T follicular helper cell (primary cell): Measurements from ENCODE around the gene EPHB2.

Source experiments
- DNase-seq: peaks from one replicate; pipeline ENCODE4 v3.0.0-alpha.2; 2020; ENCODE audit warnings: low read depth

Gene EPHB2

DNA sequence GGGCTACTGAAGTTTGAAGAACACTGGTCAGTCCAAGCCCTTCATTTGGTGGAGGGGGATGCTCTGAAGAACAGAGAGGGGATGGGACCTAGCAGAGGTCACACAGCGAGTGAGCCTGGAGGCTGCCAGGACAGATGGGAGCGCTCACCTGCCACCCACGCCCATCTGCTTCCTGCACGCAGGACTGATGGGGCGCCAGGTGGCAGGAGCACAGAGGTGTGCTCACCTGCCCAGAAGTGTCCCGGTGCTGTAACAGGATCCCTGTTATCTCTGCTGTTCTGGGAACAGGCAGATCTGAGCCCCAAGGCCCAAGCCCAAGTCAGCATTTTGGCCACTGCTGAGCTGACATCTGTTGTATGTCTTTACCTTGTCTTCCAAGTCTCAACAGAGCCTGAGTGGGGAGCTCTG is 40.5 kb downstream of the EPHB2 start:
- no peak for DNase-seq

DNA sequence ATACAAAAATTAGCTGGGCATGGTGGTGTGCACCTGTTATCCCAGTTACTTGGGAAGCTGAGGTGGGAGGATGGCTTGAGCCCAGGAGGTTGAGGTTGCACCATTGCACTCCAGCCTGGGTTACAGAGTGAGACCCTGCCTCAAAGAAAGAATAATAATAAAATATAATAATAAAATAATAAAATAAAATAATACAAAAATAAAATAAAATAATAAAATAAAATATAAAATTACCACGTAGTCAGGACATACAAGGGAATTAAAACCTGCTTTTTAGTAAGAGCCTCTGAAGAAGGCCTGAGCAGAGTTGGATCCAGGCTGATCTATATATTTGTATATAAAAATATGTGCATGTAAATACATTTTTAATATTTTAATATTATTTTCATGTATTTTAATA is 41.7 kb downstream of the EPHB2 start:
- no peak for DNase-seq

DNA sequence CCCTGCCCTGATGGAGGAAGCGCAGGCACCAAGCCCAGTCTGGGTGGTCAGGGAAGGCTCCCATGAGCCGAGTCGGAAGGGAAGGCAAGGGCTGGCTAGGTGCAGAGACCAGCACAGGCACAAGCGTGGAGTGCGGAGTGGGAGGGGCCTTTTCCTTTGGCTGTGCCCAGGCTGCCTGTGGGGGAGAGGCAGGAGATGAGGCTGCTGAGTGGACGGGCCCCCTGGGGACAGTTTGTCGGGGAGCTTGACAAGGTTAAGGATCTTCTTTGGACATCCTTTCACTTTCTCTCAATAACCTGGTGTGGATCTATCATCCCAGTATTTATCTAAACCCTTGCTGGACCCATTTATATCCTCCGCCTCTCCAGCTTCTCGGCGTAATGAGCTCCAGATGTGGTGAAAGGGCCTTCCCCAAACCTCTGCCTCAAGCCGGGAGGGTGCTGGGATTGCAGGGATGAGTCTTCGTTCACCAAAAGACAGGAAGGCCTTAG is 42.9 kb downstream of the EPHB2 start:
- no peak for DNase-seq

DNA sequence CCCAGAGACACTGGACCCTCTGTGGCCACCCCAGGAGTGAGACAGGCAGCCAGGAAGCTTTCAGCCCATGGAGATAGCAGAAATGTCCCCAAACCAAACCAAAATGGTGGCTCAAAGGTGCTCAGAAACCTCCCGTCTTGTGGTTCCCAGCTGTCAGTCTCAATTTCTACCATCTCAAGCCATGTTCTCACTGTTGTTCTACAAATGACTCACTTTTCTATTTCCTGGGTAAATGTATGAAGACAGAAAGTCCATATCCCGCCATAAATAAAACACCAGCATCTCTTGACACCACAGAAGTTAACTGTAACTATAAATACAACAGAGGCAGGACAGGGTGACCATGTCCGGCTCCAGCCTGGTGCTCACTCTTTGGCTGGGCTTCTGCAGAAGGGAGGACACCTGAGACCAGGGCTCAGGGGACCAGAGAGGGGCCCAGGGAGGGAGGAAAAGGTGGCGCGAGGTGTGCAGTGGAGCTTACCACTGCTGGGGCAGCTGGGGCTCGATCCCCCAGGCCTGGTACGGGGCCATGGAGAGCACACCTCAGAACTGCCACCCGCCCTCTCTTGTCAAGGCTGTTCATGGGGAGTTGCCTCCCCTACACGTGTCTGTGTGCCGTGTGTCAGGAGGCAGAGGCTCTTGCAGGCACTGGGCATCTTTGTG is 43.6 kb downstream of the EPHB2 start:
- no peak for DNase-seq

DNA sequence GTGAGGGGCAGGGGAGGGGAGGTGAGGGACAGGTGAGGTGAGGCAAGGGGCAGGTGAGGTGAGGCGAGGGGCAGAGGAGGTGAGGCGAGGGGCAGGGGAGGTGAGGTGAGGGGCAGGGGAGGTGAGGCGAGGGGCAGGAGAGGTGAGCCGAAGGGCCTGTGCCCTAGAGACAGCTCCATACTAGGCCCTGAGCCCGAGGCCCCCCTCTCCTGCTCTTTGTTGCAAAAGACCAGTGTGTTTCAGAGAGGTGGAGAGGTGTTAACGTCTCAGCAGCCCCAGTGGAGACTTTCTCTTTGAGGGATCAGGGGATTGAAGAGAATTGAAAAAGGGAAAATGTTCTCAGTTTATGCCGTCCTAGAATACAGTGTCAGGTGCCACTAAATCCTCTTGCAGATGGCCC is 44.2 kb downstream of the EPHB2 start:
- no peak for DNase-seq

DNA sequence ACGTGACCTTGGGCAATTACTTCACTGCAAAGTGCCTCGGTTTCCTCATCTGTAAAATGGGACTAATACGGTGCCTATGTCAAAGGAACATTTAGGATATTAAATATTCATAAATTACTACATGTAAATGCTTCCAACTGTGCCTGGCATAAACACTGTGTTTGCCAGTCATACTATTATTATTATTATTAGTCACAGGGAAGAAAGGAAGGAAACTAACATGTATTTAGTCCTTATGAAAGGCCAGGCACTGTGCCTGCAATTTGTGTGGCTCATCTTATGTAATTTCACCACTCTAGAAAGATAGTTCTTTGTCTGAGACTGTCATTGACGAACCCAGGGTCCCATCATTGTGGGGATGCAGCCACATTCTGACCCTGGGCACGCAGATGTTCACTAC is 45.0 kb downstream of the EPHB2 start:
- no peak for DNase-seq

DNA sequence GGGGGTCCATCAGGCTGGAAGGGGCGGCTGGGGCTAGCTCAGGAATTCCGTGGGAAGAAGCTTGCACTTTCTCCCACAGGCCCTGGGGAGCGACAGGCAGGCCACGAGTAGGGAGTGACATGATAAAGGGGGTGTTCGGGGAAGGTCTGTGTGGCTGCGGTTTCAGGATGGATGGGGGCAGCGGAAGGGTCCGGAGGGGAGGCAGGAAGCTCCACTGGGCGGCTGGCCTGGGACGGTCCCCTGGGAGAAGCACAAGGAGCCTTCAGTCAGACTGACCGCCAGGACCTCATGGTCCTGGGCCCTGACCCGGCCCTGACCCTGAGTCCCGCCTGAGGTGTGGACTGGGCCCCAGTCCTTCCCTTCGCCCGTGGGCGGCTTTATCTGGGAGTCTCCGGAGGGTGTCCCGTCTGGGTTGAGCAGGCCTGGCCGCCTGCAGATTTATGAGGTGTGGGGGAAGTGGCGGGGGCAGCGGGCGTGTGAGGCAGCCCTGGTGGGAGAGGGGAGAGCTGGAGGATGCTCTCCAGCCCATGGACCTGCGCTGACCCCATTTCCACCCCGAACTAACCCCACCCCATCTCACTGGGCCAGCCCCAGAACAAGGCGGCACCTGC is 45.6 kb downstream of the EPHB2 start:
- DNase-seq: no peak

DNA sequence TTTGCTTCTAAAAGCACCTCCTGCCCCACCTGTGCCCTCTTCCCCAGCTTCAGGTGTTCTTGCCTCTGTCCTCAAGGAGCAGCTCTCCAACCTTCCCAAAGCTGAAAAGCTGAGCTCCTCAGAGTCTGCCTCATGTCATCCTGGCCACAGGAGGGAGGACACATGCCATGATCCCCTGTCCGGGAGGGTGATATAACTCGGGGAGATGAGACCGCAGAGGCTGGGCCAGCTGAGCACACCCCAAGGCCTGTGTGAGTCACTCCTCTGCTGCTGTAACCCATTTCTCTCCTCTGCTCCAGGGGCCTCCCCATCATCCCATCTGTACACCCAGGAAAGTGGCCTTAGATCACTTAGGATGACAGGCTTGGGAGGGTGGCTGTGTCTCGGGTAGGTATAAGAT is 49.8 kb downstream of the EPHB2 start:
- no peak for DNase-seq

DNA sequence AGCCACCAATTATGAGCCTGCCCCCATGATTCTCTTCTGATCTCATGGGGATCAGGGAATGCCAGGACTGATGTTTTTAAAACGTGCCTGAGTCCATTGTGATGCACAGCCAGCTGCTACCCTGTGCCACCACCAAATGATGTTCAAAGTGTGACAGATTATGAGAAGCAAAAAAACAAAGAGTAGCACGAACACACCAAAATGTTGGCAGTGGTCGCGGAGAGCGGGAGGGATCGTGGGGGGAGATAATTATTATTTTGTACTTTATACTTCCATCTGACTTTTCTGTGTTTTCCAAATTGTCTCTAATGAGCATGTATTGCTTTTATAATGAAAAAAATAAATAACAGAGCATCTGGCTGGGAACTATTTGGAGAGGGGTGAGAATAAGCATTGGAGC is 50.5 kb downstream of the EPHB2 start:
- no peak for DNase-seq

DNA sequence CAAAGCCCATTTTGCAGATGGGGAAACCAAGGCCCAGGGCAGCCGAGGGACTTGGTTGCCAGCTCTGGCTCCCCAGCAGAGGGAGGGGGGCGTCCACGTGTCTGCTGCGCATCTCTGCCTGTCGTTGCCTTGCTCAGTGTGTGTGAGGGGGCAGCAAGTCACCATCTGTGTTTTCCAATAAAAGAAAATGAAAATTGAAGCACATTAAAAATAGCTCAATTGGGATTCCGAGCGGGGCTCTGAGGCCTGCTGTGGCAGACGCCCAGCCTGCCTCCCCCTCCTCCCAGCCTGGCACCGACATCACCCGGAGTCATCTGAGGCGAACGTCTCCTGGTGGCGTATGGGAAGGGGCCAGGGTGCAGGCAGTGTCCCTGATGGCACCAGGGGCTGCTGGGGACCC is 51.2 kb downstream of the EPHB2 start:
- DNase-seq: no peak

DNA sequence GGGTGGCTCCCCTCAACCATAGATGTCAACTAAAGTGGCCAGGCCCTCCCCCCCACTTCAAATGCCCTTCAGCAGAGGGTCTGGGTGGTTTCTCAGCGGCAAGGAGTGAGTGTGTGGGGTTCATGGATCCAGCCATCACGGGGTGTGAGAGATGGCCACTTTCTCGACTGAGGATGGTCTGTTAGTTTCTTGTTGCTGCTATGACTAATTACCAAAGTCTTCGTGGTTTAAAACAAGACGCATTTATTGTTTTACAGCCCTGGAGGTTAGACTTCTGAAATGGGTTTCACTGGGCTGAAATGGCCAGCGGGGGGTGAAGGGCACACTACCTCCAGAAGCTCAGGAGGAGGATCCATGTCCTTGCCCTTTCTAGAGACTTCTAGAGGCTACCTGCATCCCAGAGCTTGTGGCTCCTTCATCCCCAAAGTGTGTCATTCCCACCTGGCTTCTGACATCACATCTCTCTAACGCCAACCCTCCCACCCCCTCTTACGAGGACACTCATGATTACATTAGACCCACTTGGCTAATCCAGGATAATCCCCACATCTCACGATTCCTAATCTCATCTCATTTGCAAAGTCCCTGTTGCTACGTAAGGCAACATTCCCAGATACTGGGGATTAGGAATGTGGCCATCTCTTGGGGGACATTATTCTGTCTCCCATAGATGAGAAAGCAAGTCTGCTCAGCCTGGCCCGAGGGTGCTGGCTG is 53.0 kb downstream of the EPHB2 start:
- no peak for DNase-seq

DNA sequence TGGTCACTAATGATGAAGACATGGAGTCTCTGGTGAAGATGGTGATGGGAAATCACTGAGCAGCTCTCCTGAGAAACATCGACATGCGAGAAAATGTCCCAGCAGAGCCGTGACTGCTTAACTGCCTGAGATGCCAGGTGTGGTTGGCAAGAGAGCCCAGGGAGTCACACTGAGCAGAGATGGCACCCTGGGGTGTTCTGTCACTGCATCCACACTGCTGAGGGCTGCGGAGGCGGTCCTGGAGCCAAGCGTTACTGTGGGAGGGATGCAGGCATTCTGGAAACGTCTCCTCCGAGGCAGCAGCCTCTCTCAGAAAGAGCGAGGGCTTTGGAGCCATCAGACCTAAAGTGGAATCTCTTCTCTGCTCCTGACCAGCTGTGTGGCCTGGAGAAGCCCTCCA is 57.2 kb downstream of the EPHB2 start:
- DNase-seq: no peak

DNA sequence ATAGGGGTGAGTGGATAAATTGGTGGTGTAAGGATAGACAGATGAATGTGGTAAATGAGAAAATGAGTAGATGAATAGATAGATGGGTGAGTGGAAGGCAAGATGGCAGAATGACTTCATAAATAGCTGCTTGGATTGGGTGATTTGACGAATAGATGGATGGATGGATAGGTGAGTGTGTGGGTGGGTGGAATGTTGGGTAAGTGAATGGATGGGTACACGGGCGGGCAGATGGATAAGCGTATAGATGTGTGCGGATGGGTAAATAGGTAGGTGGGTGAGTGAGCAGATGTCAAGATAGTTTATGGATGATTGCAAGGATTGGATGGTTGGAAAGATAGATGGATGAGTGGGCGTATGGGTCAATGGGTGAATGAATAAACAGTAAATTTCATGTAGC is 59.3 kb downstream of the EPHB2 start:
- DNase-seq: no peak

DNA sequence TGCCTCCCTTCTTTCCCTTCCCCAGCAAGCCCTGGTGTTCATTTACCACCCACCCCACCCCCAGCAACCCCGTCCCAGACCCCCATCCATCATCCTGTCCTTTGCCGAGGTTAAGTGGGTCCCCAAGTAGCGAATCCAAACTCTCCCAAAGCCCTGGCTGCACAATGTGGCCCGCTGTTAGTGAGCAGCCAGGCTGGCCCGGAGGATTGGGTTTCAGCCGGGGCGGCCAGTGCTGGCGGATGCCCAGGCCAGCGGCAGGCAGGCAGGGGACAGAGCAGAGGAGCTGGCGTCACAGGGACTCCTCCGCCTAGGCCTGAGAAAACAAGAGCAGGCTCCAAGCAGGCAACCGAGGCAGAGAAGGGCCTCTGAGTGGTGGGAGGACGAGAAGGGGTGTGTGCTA is 61.4 kb downstream of the EPHB2 start:
- DNase-seq: no peak

DNA sequence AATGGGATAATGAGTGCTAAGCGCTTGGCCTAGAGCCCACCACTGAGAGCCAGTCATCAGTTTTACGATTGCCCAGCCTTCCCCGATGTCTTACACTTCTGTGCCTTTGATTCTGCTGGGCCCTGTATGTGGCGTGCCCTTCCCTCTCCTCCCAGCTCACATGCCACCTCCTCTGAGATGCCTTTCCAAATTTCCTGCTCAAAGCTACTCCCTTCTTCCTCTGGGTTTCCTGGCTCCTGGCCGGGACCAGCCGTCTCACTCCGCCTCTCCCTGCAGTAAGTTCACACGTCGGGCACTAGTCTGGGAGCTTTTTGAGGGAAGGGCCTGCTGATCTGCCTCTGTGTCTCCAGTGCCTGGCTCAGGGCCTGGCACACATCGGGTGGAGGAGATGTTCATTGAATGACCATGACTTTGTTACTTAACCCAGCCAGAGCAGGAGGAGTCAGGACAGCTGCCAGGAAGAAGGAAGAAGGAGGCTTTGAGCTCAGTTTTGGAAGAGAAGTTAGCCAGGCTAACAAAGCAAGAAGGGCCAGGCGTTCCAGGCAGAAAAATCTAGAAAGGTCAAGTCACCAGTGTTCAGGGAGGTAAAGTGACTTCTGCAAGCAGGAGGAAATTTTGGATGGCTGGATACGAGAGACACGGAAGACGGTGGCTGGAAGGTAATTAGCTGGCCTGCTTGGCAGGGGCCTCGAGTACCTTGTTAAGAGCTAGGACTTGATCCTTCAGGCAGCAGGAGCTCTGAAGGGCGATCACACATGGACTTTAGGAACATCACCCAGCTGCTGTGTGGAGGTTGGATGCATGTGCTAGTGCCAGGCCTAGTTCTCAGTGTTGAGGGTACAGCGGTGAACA is 63.6 kb downstream of the EPHB2 start:
- no peak for DNase-seq

DNA sequence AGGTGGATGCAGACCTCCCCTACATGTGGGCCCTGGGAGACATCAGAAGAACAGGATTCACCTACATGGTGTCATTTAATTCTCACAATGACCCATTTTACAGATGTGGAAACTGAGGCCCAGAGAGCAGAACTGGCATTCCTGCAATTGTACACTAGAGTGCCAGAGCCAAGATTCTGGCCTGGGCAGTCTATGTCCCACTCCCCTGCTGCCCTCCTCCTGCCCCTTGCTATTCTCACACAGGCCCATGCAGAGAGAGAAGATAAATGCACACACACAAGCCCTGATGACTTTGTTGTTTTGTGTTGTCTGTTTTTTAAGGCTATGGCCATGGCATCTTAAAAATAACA is 64.2 kb downstream of the EPHB2 start:
- DNase-seq: no peak

DNA sequence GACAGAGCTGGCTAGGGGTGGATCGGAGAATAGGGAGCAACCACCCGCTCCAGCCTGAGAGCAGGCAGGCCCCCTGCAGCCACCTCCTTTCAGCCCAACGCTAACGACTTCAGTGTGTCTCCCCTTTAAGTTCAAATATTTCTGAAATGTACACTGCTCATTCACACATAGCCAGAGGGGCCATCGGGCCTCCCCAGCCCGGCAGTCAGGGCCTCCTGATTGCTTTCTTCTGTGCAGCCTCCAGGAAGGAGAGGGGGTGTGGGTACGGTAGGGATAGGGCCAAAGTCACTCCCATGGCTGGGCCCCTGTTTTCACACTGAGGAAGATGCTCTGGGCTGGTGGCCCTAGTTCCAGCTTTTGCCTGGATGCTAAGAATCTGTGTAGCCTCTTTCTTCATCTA is 64.8 kb downstream of the EPHB2 start:
- DNase-seq: no peak

DNA sequence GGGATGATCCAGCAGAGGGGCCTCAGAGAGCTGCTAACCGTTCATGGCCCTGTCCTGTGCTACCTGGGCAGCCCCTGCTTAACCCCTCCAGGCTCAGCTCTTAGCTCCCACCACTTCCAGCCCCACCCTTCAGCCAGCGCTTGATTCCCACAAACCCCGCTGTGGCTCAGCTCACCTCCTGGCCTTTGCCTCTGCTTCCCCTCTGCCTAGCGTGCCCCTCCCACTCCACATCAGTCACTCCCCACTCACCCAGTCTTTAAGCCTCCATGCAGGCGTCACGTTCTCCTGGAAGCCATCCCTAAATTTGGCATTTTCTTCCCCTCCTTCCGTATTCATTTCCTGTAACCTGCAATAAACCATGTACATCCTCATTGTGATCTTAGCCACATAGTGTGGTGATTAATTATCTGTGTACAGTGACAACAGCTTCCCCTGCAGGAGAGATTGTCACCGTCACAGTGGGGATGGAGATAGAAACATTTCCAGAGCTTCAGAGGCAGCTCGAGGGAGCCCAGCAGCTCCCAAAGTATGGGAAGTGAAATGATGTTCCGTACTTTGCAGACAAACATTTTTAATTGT is 65.5 kb downstream of the EPHB2 start:
- DNase-seq: no peak

DNA sequence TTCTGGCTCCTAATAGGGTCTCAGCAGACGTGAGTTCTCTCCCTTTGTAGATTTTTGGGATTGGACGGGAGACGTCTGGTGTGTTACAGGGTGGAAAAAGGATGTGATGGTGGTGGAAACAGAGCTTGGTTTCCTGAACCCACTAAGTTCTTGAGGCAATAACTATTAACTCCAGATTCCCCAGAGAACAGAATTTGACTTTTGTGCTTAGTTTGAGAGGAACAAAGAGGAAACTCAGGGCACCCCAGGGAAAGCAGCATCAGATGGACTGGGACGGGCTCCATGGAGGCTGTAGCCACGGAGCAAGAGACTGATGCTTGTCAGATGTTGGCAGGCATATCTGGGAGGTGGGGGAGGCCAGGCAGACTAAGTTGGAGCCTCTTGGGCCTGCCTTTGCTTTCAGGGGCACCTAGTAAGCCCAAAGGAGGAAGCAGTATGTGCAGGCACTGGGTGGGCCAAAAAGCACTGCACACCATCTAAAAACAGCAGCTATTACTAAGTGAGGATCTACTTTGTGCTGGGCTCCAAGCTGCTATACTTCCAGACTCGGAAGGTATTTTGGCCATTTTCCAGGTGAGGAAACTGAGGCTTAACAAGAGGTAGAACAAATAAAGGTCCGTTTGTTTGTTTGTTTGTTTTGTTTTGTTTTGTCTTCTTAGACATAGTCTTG is 66.9 kb downstream of the EPHB2 start:
- no peak for DNase-seq

DNA sequence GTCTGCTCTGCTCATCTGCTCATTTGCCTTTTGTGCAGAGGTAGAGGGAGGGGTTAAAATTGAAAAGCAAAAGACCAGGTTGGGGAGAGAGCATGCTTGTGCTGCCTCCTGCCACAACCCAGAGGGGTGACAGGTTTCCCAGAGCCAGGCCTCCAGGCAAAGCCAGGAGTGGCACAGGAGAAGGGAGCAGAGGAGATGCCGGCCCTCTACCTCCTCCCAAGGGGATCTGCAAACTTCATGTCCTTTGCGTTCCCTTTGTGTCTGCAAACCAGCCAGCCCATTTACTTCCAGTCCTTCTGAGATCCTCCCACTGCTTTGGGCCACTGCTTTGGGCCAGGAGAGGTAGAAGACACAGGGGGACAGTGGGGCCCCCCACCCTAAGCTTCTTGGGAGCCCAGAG is 67.8 kb downstream of the EPHB2 start:
- no peak for DNase-seq

DNA sequence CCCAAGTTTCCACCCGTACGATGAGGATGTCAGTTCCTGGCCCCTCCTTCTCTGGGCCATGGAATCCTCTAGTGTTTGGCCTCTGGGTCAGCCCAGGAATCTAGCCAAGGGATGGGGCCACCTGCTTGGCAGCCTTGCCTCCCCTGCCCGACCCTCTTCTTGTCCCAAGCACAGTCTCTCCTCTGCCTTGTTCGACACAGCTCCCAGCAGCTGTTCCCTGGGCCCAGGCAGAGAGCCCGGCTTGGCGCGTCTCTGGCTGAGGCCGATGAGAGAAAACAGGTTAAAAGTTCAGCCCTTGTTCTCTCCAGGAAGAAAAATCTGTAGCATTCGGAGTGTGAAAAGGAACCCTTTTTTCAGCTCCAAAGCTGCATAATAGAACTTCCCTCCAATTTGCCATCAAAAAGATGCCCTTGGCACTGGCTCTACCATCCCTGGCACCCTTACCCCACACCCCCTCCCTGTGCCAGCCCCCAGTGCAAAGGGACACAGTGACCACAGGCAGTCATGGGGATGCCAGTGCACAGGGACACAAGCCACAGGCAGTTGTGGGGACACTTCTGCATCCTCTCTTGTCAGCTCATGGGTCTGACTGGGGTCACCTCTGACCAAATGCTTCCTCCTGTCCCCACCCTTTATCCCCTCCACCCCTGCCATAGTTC is 68.4 kb downstream of the EPHB2 start:
- DNase-seq: no peak
